Effector memory CD8-positive, alpha-beta T cell (primary cell): Measurements from ENCODE around the gene LRBA.

Experiments used
- ATAC-seq: fragments of 150-1000 bp; cut with Tn5 transposase; replicated peaks from 2 replicates; pipeline ENCODE4 v1.10.0; 2021; ENCODE audit warnings: mild to moderate bottlenecking, moderate library complexity
- DNase-seq, 3 experiments: peaks; one replicate each; pipeline ENCODE4 v3.0.0; 2021
- H3K27ac Mint-ChIP-seq, 2 donors: one replicate each; pipeline ENCODE4 v1.8.0; 2022; ENCODE audit warnings: mild to moderate bottlenecking in 2 of 2, mixed read lengths in 2 of 2, moderate library complexity in 2 of 2
- H3K27me3 Mint-ChIP-seq, 2 donors: one replicate each; pipeline ENCODE4 v1.8.0; 2022; ENCODE audit warnings: mixed read lengths in 2 of 2
- H3K36me3 Mint-ChIP-seq: one replicate; pipeline ENCODE4 v1.8.0; 2022; ENCODE audit warnings: mild to moderate bottlenecking, moderate library complexity, mixed read lengths; ENCODE audit not compliant: insufficient read depth
- H3K4me1 Mint-ChIP-seq, 2 donors: one replicate each; pipeline ENCODE4 v1.8.0; 2022; ENCODE audit warnings: low read depth in 2 of 2, mixed read lengths in 2 of 2
- H3K4me3 Mint-ChIP-seq, 2 donors: one replicate each; pipeline ENCODE4 v1.8.0; 2022; ENCODE audit warnings: mild to moderate bottlenecking in 2 of 2, mixed read lengths in 2 of 2, moderate library complexity in 2 of 2
- H3K9me3 Mint-ChIP-seq, 2 donors: one replicate each; pipeline ENCODE4 v1.8.0; 2022; ENCODE audit warnings: mixed read lengths in 2 of 2

Gene LRBA

DNA sequence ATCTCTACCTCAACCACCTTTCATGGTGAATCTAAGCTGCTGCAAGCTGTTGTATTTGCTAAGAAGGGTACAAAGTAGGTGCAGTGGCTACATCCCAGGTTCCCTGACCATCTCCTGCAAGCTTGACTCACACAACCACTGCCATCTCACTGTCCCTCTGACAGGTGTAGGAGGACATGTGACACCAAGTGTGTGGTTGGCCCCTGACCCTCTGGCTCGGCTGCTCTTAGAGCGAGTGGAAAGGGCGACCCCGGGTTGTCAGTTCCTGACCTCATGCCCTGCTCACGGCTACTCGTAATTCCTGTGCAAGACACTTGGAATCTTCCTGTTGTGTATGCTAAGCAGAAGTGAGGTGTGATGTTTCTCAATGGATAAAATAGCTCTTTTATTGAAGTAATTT, 752.5 kb downstream of the LRBA start:
- Mint-ChIP-seq H3K9me3 (no peaks in the 10 kb centered on the region), H3K27me3 (no peaks in the 10 kb centered on the region), H3K27ac (no peak overlapping the region), H3K4me1 (peaks cover 2 to 4% of the 10 kb centered on the region in 2 donors), H3K4me3 (no peak overlapping the region), H3K36me3 (peaks cover 38% of the 10 kb centered on the region)
- no peak for DNase-seq
- no peak for ATAC-seq

DNA sequence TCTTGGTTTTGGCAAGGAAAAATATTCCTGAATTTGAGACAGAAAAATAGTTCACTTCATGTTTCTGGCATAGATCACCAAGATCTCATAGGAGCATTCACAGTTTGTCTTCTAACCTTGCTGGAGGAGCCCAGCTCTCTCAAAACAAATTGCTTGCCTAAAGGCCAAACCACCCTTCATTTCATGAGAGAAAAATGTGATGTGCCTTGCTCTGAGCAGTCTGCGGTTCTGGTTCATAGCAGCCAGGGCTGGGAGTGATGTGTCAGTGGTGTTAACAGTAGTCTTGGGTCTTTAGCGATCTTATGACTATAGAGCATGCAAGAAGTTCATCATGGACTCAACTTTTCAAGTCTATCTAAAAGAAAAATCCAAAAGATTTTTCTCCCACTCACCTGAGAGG, 753.5 kb downstream of the LRBA start:
- Mint-ChIP-seq H3K4me3 (no peak overlapping the region), H3K4me1 (peaks cover 0 to 4% of the 10 kb centered on the region in 2 donors), H3K9me3 (no peaks in the 10 kb centered on the region), H3K27ac (peak overlapping the region in 1 of 2 donors; percentile 57), H3K27me3 (no peaks in the 10 kb centered on the region), H3K36me3 (peaks cover 34% of the 10 kb centered on the region)
- no peak for ATAC-seq
- no peak for DNase-seq

DNA sequence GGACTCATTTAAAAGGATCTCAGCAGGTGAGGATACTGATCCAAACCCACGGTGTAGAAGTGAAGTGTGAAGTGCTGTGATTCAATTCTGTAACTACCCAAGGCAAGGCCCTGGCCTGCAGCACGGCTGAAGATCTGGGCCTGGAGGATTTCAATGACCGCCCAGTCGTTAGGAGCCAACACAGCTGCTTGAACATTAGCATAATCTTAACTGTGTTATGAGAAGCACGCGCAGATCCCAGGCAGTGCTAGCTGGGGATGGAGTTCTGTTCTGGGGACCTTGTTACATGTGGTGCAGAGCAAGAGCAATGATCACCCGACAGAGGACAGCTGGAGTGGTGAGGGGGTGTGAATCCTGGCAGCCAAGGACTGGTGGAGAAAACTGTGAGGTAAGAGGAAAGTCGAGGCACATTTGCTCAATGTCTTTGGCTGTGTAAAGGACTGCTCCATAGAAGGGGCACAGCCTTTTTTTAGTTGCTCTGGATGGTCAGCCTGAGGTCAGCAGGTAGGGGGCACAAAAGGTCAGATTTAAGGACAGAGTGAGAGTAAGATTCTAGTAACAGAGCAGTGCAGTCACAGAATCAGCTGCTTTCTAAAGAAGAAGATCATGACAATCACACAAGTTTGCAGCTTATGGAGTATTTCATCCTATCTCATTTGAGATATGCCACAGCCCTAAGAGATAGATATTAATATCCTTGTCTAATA, 755.1 kb downstream of the LRBA start:
- no peaks in the 10 kb centered on the region for H3K9me3 Mint-ChIP-seq
- ATAC-seq (no peak), DNase-seq (no peak)
- H3K27me3 Mint-ChIP-seq: no peaks in the 10 kb centered on the region
- H3K27ac Mint-ChIP-seq: peak overlapping the region in 1 of 2 donors; percentile 57
- H3K4me1 Mint-ChIP-seq: peaks cover 0 to 4% of the 10 kb centered on the region in 2 donors
- H3K4me3 Mint-ChIP-seq: no peak overlapping the region
- peaks cover 21% of the 10 kb centered on the region for H3K36me3 Mint-ChIP-seq

DNA sequence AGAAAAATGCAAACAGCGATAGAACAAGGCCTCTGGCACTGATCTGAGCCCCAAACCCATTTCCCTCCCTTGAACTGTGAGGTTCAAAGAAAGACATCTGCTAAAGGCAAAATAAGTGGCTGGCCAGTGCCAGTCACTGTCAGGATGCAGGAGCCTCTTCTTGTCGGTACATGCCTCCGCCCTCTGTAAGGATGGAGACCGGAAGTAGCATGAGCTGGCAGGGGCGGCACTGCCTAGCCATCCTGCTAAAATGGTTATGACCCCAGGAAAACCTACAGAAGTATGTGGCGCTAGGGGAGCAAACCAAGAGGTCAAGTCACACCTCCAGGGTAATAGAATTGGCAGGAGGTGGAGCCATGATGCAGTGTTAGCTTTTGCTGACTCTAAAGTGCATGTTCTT, 756.5 kb downstream of the LRBA start:
- Mint-ChIP-seq H3K9me3 (no peaks in the 10 kb centered on the region), H3K4me1 (peaks cover 0 to 4% of the 10 kb centered on the region in 2 donors), H3K4me3 (no peak overlapping the region), H3K36me3 (peaks cover 10% of the 10 kb centered on the region), H3K27me3 (no peaks in the 10 kb centered on the region), H3K27ac (peak overlapping the region in 1 of 2 donors; percentile 20)
- ATAC-seq (no peak), DNase-seq (no peak)

DNA sequence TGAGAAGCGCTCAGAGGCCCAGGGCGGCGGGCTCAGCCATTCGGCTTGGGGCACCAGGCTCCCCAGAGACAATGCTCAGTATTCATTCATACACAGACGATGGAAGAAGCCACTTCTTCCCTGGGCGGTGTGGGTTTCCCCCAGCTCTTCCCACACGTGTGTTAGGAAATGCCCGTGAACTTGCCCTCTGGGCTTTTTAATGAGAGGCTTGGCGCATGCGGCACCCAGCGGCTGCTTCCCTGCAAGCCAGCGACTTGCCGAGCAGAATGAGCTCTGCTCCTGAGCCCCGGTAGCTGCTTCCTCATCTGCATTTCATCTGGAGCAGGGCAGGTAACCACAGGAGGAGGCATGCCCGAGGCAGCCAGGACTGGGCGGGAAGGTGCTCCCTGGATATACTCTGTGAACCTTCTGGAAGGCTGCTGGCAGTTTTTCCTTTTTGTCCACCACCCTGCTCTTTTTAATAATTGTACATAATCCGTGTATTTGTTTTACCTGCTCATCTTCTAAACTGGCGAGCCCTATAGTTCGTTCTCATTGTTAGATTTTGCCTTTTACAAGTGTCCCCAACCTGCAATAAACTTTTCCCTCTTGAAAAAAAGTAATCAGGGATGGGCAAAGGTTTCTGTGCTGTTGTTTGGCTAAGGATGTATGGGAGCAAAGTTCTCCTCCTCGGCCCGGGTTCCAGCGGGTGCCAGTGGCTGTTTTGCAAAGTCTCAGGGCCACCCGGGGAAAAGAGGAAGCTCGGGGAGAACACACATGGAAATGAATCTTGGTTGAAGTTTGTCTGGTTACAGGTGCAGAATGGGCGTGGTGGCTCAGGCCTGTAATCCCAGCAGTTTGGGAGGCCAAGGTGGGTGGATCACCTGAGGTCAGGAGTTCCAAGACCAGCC, 758.0 kb downstream of the LRBA start:
- no peaks in the 10 kb centered on the region for H3K9me3 Mint-ChIP-seq
- H3K4me3 Mint-ChIP-seq: no peak overlapping the region
- H3K27ac Mint-ChIP-seq: no peak overlapping the region
- DNase-seq (no peak), ATAC-seq (no peak)
- peaks cover 4% of the 10 kb centered on the region for H3K36me3 Mint-ChIP-seq
- H3K27me3 Mint-ChIP-seq: no peaks in the 10 kb centered on the region
- H3K4me1 Mint-ChIP-seq: no peaks in the 10 kb centered on the region

DNA sequence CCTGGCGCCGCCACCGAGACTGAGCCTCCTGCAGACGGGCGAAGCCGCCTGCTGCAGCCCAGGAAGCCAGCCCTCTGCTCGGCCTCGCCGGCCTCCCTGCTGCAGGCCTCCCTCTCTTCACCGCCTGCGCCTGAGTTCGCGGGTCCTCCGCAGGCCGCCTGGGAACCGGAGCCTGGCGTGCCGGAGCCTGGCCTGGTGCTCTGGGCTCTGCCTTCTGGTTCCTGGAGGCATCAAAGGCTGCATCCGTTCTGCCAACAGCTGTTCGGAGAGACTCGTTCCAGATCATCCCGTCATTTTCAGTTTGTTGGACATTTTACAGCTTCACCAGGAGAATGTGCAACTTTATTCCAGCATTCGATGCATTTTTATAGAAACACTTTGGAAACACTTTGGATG, 758.9 kb downstream of the LRBA start:
- Mint-ChIP-seq H3K27ac (no peak overlapping the region), H3K4me1 (peaks cover 0 to 2% of the 10 kb centered on the region in 2 donors), H3K36me3 (peaks cover 6% of the 10 kb centered on the region), H3K27me3 (no peaks in the 10 kb centered on the region), H3K4me3 (no peak overlapping the region), H3K9me3 (no peaks in the 10 kb centered on the region)
- no peak for DNase-seq
- ATAC-seq: no peak

DNA sequence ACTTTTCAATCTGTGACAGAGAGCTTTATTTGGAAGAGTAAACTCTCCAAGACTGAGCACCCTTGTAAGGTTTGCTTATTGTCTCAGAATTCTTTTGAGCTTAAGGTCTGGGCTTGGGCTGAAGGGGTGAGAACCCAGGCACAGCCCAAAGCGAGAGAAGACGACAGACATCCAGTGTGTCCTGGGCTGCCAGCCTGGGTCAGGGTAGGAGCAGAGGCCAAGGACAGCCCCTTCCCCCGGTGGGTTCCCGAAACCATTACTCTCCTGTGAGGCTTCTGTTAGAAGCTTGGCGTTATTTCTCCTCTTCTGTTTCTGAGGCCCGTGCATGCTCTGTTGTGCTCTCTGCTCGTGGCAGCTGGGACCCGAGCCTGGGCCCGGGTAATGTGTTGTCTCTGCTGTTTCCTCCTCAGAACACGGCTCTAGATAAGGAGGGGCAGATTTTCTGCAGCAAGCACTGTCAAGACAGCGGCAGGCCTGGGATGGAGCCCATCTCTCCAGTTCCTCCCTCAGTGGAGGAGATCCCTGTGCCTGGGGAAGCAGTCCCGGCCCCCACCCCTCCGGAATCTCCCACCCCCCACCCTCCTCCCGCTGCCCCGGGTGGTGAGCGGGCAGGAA, 759.4 kb downstream of the LRBA start:
- no peaks in the 10 kb centered on the region for H3K27me3 Mint-ChIP-seq
- no peaks in the 10 kb centered on the region for H3K9me3 Mint-ChIP-seq
- DNase-seq: no peak
- H3K36me3 Mint-ChIP-seq: peaks cover 6% of the 10 kb centered on the region
- no peak for ATAC-seq
- peaks cover 0 to 2% of the 10 kb centered on the region in 2 donors for H3K4me1 Mint-ChIP-seq
- no peak overlapping the region for H3K4me3 Mint-ChIP-seq
- no peak overlapping the region for H3K27ac Mint-ChIP-seq

DNA sequence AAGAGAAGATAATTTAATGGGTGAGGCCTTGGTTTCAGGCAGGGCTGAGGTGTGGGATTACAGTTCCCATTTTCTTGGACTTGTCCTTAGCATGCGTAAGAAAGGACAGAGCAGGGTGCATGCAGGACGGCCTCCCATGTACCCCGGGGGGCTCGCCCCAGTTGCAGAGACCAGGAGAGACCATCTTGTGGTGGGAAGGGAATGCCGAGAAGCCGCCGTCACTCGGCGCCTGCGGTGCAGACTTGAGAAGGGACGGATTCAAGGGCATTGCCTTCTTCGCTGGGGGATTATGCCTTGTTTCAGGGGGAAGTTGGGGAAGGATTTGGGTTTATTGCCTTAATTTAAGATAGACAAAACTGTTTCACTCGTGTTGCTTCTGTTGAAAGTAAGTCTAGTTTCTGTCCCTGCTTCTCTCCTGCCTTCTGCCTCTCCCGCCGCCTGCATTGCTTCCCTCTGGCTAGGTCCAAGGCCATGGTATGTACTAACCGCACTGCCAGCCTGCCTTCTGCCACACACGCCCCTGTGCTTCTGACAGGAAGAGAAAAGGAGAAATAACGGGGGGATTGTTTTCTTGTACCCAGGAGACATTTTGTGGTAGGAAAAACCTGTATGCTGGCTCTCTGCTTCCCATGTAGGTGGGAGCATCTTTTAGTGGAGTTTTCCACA, 761.0 kb downstream of the LRBA start:
- no peak for DNase-seq
- H3K9me3 Mint-ChIP-seq: no peaks in the 10 kb centered on the region
- H3K36me3 Mint-ChIP-seq: peaks cover 9% of the 10 kb centered on the region
- peak overlapping the region in 1 of 2 donors; percentile 12 for H3K27ac Mint-ChIP-seq
- H3K4me3 Mint-ChIP-seq: no peak overlapping the region
- H3K27me3 Mint-ChIP-seq: no peaks in the 10 kb centered on the region
- H3K4me1 Mint-ChIP-seq: peaks cover 0 to 4% of the 10 kb centered on the region in 2 donors
- no peak for ATAC-seq

DNA sequence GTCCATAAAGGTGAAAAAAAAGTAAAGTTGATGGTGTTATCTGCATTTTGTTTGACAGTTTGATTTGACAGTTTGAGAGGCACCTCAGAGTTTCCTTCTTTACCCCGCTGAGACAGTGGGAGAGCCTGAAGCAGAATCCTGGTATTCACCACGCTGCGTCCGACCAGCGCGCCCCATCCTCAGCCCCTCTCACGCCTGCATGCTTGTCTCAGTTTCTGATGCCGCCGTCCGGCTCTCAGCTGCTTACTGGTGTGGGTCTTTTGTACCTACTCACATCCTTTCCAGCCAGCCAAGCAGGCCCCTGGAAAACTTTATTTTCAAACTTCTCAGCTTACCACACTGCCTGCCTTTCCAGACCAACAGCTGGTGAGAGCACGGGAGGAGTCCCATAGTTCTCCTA, 761.7 kb downstream of the LRBA start:
- peaks cover 5% of the 10 kb centered on the region for H3K36me3 Mint-ChIP-seq
- DNase-seq: no peak
- no peak for ATAC-seq

DNA sequence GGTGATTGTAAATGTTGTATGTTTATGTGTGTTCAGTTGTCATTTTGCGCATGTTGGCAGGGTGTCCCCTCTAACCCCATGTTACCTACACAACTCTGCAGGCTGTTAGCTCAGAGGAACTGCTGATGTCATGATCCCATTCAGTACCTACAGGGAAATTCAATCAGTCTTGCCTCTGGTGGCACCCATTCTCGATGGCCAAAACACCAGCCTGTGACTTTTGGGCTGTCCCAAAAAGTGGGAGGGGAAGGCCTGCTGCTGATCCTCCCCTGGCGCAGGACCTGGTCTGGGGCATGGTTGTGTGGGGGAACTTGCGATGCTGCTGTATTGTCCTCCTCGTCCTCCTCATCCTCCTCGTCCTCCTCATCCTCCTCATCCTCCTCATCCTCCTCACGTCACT, 762.3 kb downstream of the LRBA start:
- Mint-ChIP-seq H3K27me3 (peaks cover 8 to 12% of the 10 kb centered on the region in 2 donors), H3K27ac (no peak overlapping the region), H3K4me1 (peaks cover 0 to 4% of the 10 kb centered on the region in 2 donors), H3K36me3 (peaks cover 5% of the 10 kb centered on the region), H3K9me3 (no peaks in the 10 kb centered on the region), H3K4me3 (no peak overlapping the region)
- ATAC-seq (no peak), DNase-seq (no peak)

More for the DNA sequence above, 761.7 kb downstream of the LRBA start:
- Mint-ChIP-seq H3K9me3 (no peaks in the 10 kb centered on the region), H3K4me1 (peaks cover 0 to 4% of the 10 kb centered on the region in 2 donors), H3K4me3 (no peak overlapping the region), H3K27ac (no peak overlapping the region), H3K27me3 (peaks cover 4 to 6% of the 10 kb centered on the region in 2 donors)

DNA sequence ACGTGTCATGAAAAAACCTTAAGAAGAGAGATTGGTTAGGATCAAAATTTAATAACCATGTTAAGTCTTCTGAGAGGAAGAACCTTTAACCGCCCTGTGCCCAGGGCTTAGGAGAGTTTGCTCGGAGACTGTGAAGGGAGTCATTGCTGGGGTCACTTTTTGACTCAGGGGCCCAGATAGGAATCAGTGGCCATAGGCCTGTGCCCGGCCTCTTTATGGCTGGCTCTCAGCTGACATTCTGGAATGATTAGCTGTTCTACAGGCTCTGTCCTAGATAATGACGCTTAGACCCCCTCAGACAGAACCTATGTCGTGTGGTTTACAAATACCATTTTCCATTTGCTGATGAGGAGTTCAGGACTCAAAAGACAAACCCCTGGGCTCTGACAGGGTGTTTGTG, 762.8 kb downstream of the LRBA start:
- DNase-seq: no peak
- H3K4me3 Mint-ChIP-seq: no peak overlapping the region
- no peaks in the 10 kb centered on the region for H3K9me3 Mint-ChIP-seq
- H3K36me3 Mint-ChIP-seq: peaks cover 5% of the 10 kb centered on the region
- no peak for ATAC-seq
- peak overlapping the region in 1 of 2 donors; percentile 62 for H3K27ac Mint-ChIP-seq
- H3K27me3 Mint-ChIP-seq: peaks cover 12 to 17% of the 10 kb centered on the region in 2 donors
- peaks cover 0 to 4% of the 10 kb centered on the region in 2 donors for H3K4me1 Mint-ChIP-seq

DNA sequence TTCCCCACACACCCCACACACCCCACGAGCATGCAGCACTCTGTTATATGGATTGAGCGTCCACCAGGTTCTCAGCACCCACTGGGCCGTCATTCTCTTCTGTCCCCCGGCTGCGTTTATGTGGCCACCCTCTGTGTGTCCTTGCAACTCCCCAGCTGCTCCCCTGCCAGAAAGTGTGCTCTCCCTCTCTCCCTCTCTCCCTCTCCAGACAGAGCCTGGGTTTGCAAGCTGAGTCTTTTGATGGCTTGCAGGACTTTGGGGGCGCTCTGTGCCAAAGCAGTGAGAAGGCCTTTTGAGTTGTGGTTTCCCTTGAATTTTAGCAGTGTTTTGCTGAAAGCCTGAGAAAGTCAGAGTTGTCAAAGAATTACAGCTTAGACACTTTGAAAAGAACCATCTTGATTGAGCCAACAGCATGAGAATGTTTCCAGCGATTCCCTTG, 763.3 kb downstream of the LRBA start:
- peak overlapping the region in 1 of 2 donors; percentile 62 for H3K27ac Mint-ChIP-seq
- ATAC-seq: no peak
- peaks cover 12 to 22% of the 10 kb centered on the region in 2 donors for H3K27me3 Mint-ChIP-seq
- H3K4me3 Mint-ChIP-seq: no peak overlapping the region
- no peaks in the 10 kb centered on the region for H3K9me3 Mint-ChIP-seq
- peaks cover 0 to 4% of the 10 kb centered on the region in 2 donors for H3K4me1 Mint-ChIP-seq
- no peak for DNase-seq
- peaks cover 5% of the 10 kb centered on the region for H3K36me3 Mint-ChIP-seq

DNA sequence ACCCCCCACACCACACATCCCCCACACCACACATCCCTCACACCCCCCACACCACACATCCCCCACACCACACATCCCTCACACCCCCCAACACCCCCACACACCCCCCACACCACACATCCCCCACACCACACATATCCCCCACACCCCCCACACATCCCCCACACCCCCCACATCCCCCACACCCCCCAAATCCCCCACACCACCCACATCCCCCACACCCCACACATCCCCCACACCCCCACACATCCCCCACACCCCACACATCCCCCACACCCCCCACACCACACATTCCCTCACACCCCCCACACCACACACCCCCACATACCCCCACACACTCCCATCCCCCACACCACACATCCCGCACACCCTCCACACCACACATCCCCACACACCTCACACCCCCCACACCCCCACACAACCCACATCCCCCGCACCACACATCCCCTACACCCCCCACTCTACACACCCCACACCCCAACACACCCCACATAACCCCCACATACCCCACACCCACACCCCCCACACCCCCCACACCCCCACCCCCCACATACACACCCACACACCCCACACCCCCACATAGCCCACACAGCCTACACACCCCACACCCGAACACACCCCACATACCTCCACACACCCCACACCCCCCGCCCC, 764.0 kb downstream of the LRBA start:
- no peak overlapping the region for H3K27ac Mint-ChIP-seq
- peaks cover 0 to 4% of the 10 kb centered on the region in 2 donors for H3K4me1 Mint-ChIP-seq
- DNase-seq (no peak), ATAC-seq (no peak)
- H3K36me3 Mint-ChIP-seq: peaks cover 5% of the 10 kb centered on the region
- H3K4me3 Mint-ChIP-seq: no peak overlapping the region
- no peaks in the 10 kb centered on the region for H3K9me3 Mint-ChIP-seq
- peaks cover 12 to 26% of the 10 kb centered on the region in 2 donors for H3K27me3 Mint-ChIP-seq
